Loucy (cell line): ENCODE data around the gene ZNF562.
A peak's percentile ranks its signal among the peaks of the same experiment; 100 is the strongest.

ENCODE experiments used
- H2AFZ ChIP-seq: fragments of 200-600 bp; sonication (generic); 2 replicates; pipeline ENCODE4 v1.6.0; 2016; ENCODE audit warnings: antibody characterized with exemption, mild to moderate bottlenecking, low read length, moderate library complexity
- H3F3A ChIP-seq: fragments of 200-600 bp; 2 replicates; pipeline ENCODE4 v1.6.0; 2016; ENCODE audit warnings: antibody characterized with exemption, low read depth, mild to moderate bottlenecking
- H3K27me3 ChIP-seq: fragments of 200-600 bp; sonication (generic); 2 replicates; pipeline ENCODE4 v1.6.1; 2014; ENCODE audit warnings: low read length, mild to moderate bottlenecking; ENCODE audit not compliant: insufficient read depth, poor library complexity, severe bottlenecking
- H3K36me3 ChIP-seq: fragments of 200-600 bp; sonication (generic); 2 replicates; pipeline ENCODE4 v1.6.1; 2016; ENCODE audit warnings: low read length; ENCODE audit not compliant: insufficient read depth
- H3K4me1 ChIP-seq: fragments of 200-600 bp; sonication (generic); 2 replicates; pipeline ENCODE4 v1.5.1; 2014; ENCODE audit warnings: low read length, mild to moderate bottlenecking; ENCODE audit not compliant: insufficient read depth, poor library complexity, severe bottlenecking
- H3K4me2 ChIP-seq: fragments of 200-600 bp; sonication (generic); 2 replicates; pipeline ENCODE4 v1.6.0; 2014; ENCODE audit warnings: antibody characterized with exemption, low read length, low read depth, mild to moderate bottlenecking; ENCODE audit not compliant: poor library complexity, severe bottlenecking
- H3K4me3 ChIP-seq: fragments of 200-600 bp; sonication (generic); 2 replicates; pipeline ENCODE4 v1.5.1; 2014; ENCODE audit warnings: low read length, mild to moderate bottlenecking, mixed read lengths; ENCODE audit not compliant: poor library complexity, severe bottlenecking
- H3K79me2 ChIP-seq: fragments of 200-600 bp; sonication (generic); 2 replicates; pipeline ENCODE4 v1.6.1; 2014; ENCODE audit warnings: low read length; ENCODE audit not compliant: insufficient read depth
- H3K9ac ChIP-seq: fragments of 200-600 bp; sonication (generic); 2 replicates; pipeline ENCODE4 v1.6.0; 2014; ENCODE audit warnings: mild to moderate bottlenecking, low read depth, low read length, moderate library complexity; ENCODE audit not compliant: poor library complexity, severe bottlenecking
- H3K9me2 ChIP-seq: fragments of 200-600 bp; sonication (generic); replicated peaks from 2 replicates; pipeline ENCODE4 v1.6.1; 2016; ENCODE audit warnings: low read depth, low read length, mixed read lengths
- H3K9me3 ChIP-seq: fragments of 200-600 bp; sonication (generic); 2 replicates; pipeline ENCODE4 v1.6.1; 2014; ENCODE audit warnings: mild to moderate bottlenecking, antibody characterized with exemption, low read length, low read depth; ENCODE audit not compliant: insufficient read depth
- H4K20me1 ChIP-seq: fragments of 200-600 bp; sonication (generic); 2 replicates; pipeline ENCODE4 v1.6.0; 2014; ENCODE audit warnings: antibody characterized with exemption, low read length, mild to moderate bottlenecking; ENCODE audit not compliant: insufficient read depth, poor library complexity, severe bottlenecking
- EZH2phosphoT487 ChIP-seq: fragments of 200-600 bp; IDR thresholded peaks from 2 replicates; pipeline ENCODE4 v1.6.1; 2018; ENCODE audit warnings: antibody characterized with exemption, mild to moderate bottlenecking, moderate library complexity, borderline replicate concordance
- TF ChIP-seq, protein P1 (sequence below): fragments of 200-600 bp; sonication (generic); conservative IDR thresholded peaks from 2 replicates; pipeline ENCODE4 v1.5.1; 2014; ENCODE audit warnings: mild to moderate bottlenecking, antibody characterized with exemption, low read length

ZNF562 gene

DNA sequence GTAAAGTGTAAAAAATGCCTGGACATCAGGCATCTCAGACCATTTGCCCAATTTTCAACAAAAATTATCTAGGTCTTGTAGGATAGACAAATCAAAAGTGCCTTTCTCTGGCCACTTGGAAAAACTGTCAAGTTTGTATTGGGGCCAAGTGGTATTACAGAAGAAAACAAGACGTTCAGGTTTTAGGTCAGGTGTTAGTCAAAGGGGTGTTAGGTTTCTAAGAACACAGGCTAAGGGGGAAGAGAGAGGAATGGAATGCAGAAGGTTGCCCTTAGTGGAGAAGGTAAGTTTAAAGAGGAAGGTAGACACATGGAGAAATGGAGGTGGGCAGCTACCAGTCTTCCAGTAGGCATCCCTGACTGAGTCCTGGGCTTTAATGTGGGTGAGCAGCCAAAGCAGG, 33.9 kb downstream of the ZNF562 start:
- Histone ChIP-seq H3K9me2 (no peaks in the 10 kb centered on the region), H4K20me1 (no peaks in the 10 kb centered on the region), H3K9ac (no peak overlapping the region), H3K4me3 (no peak overlapping the region), H3K36me3 (no peaks in the 10 kb centered on the region), H3K79me2 (no peaks in the 10 kb centered on the region), H3K4me2 (no peak overlapping the region), H3K27me3 (no peaks in the 10 kb centered on the region), H3K4me1 (no peaks in the 10 kb centered on the region), H2AFZ (no peak overlapping the region), H3K9me3 (no peaks in the 10 kb centered on the region), H3F3A (no peaks in the 10 kb centered on the region)
- TF ChIP-seq, protein P1, sequence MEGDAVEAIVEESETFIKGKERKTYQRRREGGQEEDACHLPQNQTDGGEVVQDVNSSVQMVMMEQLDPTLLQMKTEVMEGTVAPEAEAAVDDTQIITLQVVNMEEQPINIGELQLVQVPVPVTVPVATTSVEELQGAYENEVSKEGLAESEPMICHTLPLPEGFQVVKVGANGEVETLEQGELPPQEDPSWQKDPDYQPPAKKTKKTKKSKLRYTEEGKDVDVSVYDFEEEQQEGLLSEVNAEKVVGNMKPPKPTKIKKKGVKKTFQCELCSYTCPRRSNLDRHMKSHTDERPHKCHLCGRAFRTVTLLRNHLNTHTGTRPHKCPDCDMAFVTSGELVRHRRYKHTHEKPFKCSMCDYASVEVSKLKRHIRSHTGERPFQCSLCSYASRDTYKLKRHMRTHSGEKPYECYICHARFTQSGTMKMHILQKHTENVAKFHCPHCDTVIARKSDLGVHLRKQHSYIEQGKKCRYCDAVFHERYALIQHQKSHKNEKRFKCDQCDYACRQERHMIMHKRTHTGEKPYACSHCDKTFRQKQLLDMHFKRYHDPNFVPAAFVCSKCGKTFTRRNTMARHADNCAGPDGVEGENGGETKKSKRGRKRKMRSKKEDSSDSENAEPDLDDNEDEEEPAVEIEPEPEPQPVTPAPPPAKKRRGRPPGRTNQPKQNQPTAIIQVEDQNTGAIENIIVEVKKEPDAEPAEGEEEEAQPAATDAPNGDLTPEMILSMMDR = no peak
- no peak for TF ChIP-seq EZH2phosphoT487

DNA sequence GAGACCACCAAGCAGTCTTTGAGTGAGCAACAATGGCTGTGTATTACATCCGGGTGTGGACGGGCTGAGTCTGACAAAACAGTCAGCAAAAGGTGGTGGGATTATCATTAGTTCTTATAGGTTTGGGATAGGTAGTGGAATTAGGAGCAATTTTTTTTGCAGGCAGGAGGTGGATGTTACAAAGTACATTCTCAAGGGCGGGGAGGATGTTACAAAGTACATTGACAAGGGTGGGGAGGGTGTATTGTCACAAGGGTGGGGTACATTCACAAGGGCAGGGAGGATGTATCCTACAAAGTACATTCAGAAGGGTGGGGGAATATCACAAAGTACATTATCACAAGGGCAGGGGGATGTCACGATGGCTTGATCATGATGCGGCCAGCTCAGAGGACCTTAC, 38.9 kb downstream of the ZNF562 start:
- no peaks in the 10 kb centered on the region for H4K20me1 ChIP-seq
- H3K4me2 ChIP-seq = no peak overlapping the region
- H3K4me3 ChIP-seq = no peak overlapping the region
- H3K4me1 ChIP-seq = no peaks in the 10 kb centered on the region
- no peaks in the 10 kb centered on the region for H3K27me3 ChIP-seq
- H3K9me2 ChIP-seq = no peaks in the 10 kb centered on the region
- H2AFZ ChIP-seq = no peak overlapping the region
- TF ChIP-seq, protein P1 = no peak
- TF ChIP-seq EZH2phosphoT487 = no peak
- no peak overlapping the region for H3K9ac ChIP-seq
- H3K79me2 ChIP-seq = no peaks in the 10 kb centered on the region
- H3F3A ChIP-seq = no peaks in the 10 kb centered on the region
- H3K36me3 ChIP-seq = no peaks in the 10 kb centered on the region
- H3K9me3 ChIP-seq = no peaks in the 10 kb centered on the region

DNA sequence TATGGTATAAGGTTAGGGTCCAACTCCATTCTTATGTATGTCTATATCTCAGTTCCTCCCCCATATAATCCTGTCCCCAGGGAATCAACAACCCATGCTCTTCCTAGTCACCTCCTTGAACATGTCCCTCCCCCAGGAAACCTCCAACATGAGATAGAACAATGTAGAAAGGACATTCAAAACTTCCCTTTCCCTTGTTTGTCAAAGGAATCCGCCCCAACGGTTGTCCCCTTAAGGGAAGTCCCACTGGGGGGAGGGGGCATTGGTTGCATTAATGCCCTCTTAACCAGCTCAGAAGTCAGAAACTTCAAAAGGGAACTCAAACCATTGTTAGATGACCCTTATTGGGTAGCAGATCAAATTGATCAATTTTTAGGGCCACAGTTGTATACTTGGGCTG, 47.0 kb downstream of the ZNF562 start:
- no peaks in the 10 kb centered on the region for H4K20me1 ChIP-seq
- no peak for TF ChIP-seq EZH2phosphoT487
- no peak overlapping the region for H3K4me2 ChIP-seq
- H3K36me3 ChIP-seq = no peaks in the 10 kb centered on the region
- no peaks in the 10 kb centered on the region for H3K9me2 ChIP-seq
- H3K4me1 ChIP-seq = no peaks in the 10 kb centered on the region
- peaks cover 3% of the 10 kb centered on the region; the same call in 1 of the 2 replicates for H3K79me2 ChIP-seq
- no peak overlapping the region for H3K9ac ChIP-seq
- no peak overlapping the region for H3K4me3 ChIP-seq
- no peaks in the 10 kb centered on the region for H3K27me3 ChIP-seq
- H3K9me3 ChIP-seq = no peaks in the 10 kb centered on the region
- H2AFZ ChIP-seq = no peak overlapping the region
- no peaks in the 10 kb centered on the region for H3F3A ChIP-seq

DNA sequence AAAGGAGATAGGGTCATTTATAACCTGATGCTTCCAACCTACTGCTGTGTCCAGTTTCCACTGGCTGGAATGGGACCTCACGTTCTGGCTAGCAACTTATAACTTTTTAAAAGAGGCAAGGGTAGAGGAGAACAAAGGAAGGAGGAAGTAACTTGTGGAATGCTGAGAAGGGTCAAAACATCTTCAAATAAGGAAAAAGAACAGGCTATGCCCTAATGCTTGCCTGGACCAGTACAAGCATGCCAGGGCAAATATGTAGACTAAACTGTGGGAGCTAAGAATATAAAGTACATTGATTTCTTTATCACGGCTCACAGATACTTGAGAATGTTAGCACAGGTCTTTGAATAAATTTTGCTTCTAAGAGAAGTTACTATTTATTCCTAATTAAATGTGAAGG, 52.4 kb downstream of the ZNF562 start:
- H3K9ac ChIP-seq = peak overlapping the region; percentile 96
- H3F3A ChIP-seq = no peaks in the 10 kb centered on the region
- no peak for TF ChIP-seq EZH2phosphoT487
- TF ChIP-seq, protein P1 = no peak
- no peaks in the 10 kb centered on the region for H3K9me3 ChIP-seq
- H3K4me1 ChIP-seq = peaks cover 7% of the 10 kb centered on the region
- peaks cover 7% of the 10 kb centered on the region; the same call in 1 of the 2 replicates for H3K36me3 ChIP-seq
- H3K27me3 ChIP-seq = no peaks in the 10 kb centered on the region
- H3K4me3 ChIP-seq = peak overlapping the region; percentile 86
- H3K79me2 ChIP-seq = peaks cover 31% of the 10 kb centered on the region
- H3K4me2 ChIP-seq = peak overlapping the region; percentile 81
- H4K20me1 ChIP-seq = no peaks in the 10 kb centered on the region
- no peaks in the 10 kb centered on the region for H3K9me2 ChIP-seq
- no peak overlapping the region for H2AFZ ChIP-seq
